K562 (cell line): ENCODE data around the gene VPS13D. TPM values are rescaled to one million over a fixed set of nuclear protein-coding genes. Genes with fewer than 3 reads are reported as not detected.

Experiments
- AFF1 ChIP-seq, 2 experiments: fragments of 450-650 bp; IDR thresholded peaks; 2 replicates each; pipeline ENCODE4 v1.6.1; 2018; ENCODE audit warnings: mild to moderate bottlenecking in 2 of 2, low read depth in 1 of 2; ENCODE audit not compliant: partially characterized antibody in 2 of 2
- CBX3 ChIP-seq, 2 experiments: IDR thresholded peaks; 1 replicate in 1 of 2; 2 replicates in 1 of 2; pipeline ENCODE4 v1.6.1; 2012; ENCODE audit warnings: inconsistent platforms in 2 of 2, low read length in 2 of 2, borderline replicate concordance in 1 of 2, control low read depth in 1 of 2
- CCAR2 ChIP-seq: fragments of 200-400 bp; formaldehyde crosslinking; IDR thresholded peaks from 2 replicates; pipeline ENCODE4 v1.6.1; 2017; ENCODE audit warnings: mild to moderate bottlenecking, low read depth, low read length
- NCOA1 ChIP-seq: fragments of 450-650 bp; IDR thresholded peaks from 2 replicates; pipeline ENCODE4 v1.6.1; 2016; ENCODE audit warnings: low read depth
- NFRKB ChIP-seq: fragments of 450-650 bp; IDR thresholded peaks from 2 replicates; pipeline ENCODE4 v1.6.1; 2016; ENCODE audit warnings: low read depth
- RCOR1 ChIP-seq, 2 experiments: IDR thresholded peaks; 2 replicates each; pipeline ENCODE4 v1.6.1; 2012; ENCODE audit warnings: low read depth in 2 of 2, low read length in 2 of 2, borderline replicate concordance in 1 of 2, improper control_type of control experiment in 1 of 2
- RERE ChIP-seq: sonication (generic); formaldehyde crosslinking; IDR thresholded peaks from 2 replicates; pipeline ENCODE4 v1.8.0; 2023; ENCODE audit warnings: missing genetic modification reagents, mild to moderate bottlenecking, borderline replicate concordance
- polyA plus RNA-seq, 8 experiments: library from polyadenylated mRNA; depleted of rRNA in 4 of 8; stranded (reverse) in 5 of 8; unstranded in 3 of 8; fragments of >200 nt; fragmentation: Nextera tagmentation in 2 of 8; fragmentation: Illumina TruSeq in 1 of 8; extraction: Ambion mirVana in 2 of 8; extraction: Trizol in 1 of 8; gene quantifications; 2 replicates each; pipeline versions ENCODE4 v1.2.1 to v1.2.3, GENCODE V29; 2011 to 2014; ENCODE audit warnings: inconsistent platforms in 1 of 8, missing spikeins in 1 of 8
- total RNA-seq, 7 experiments: library from RNA; depleted of rRNA in 6 of 7; stranded (reverse); fragments of >200 nt in 6 of 7; fragmentation: Illumina TruSeq in 2 of 7; extraction: Trizol in 2 of 7; gene quantifications; 2 replicates each; pipeline versions ENCODE4 v1.2.1 to v1.2.3, GENCODE V29; 2011 to 2021; ENCODE audit warnings: low replicate concordance in 1 of 7

VPS13D gene
- total and polyA plus RNA-seq, 9 of the 15 experiments (the other 6 are each of a cell fraction or from before 2014, with no cell fraction given): 6.1 to 51.5 (median 38.5) TPM

GRCh38 chr1:12232221-12232620 lies 2.4 kb downstream of the VPS13D start (continued):
- TF ChIP-seq AFF1 (IDR thresholded peaks at IDR 0.05; ENCODE audit: low read depth in 1 of 2, partially characterized antibody in 2 of 2) (no peak), RCOR1 (IDR thresholded peaks at IDR 0.05; ENCODE audit: borderline replicate concordance in 1 of 2, low read depth in 2 of 2, low read length in 2 of 2) (no peak), RERE (no peak), NCOA1 (no peak), NFRKB (no peak), CCAR2 (no peak), CBX3 (IDR thresholded peaks at IDR 0.05; ENCODE audit: borderline replicate concordance in 1 of 2, low read length in 2 of 2) (no peak)
- TF ChIP-seq, all 486 proteins: peak for 0
